HG03159 (cell line): ENCODE measurements around the gene CAPZB.
A peak's percentile ranks its signal among the peaks of the same experiment; 100 is the strongest.

Experiments
- ATAC-seq: cut with Tn5 transposase; IDR thresholded peaks from one replicate; pipeline ENCODE4 v1.9.1; 2021; ENCODE audit warnings: mild to moderate bottlenecking, moderate library complexity; ENCODE audit not compliant: unreplicated experiment

CAPZB gene

GRCh38 chr1:19409477-19410341, 75.6 kb downstream of the CAPZB start:
- ATAC-seq, result no peak

GRCh38 chr1:19407494-19408096, 77.7 kb downstream of the CAPZB start:
- no peak for ATAC-seq

GRCh38 chr1:19406680-19407079, 78.7 kb downstream of the CAPZB start:
- no peak for ATAC-seq

- ATAC-seq, result no peak
Measured at GRCh38 chr1:19405761-19406487, 79.4 kb downstream of the CAPZB start.

- ATAC-seq, result no peak
Measured at GRCh38 chr1:19405195-19405760, 80.1 kb downstream of the CAPZB start.

- ATAC-seq, result no peak
Measured at GRCh38 chr1:19404748-19405147, 80.6 kb downstream of the CAPZB start.

- no peak for ATAC-seq
Measured at GRCh38 chr1:19403256-19403655, 82.1 kb downstream of the CAPZB start.

- ATAC-seq, result no peak
Measured at GRCh38 chr1:19402031-19402813, 83.1 kb downstream of the CAPZB start.

- ATAC-seq, result no peak
Measured at GRCh38 chr1:19401535-19401889, 83.8 kb downstream of the CAPZB start.

- no peak for ATAC-seq
Measured at GRCh38 chr1:19400875-19401534, 84.3 kb downstream of the CAPZB start.

GRCh38 chr1:19400192-19400611, 85.1 kb downstream of the CAPZB start:
- no peak for ATAC-seq

- ATAC-seq, result no peak
Measured at GRCh38 chr1:19398309-19398760, 87.0 kb downstream of the CAPZB start.

GRCh38 chr1:19397217-19397945, 88.0 kb downstream of the CAPZB start:
- ATAC-seq, result no peak

- ATAC-seq, result no peak
Measured at GRCh38 chr1:19396280-19396679, 89.1 kb downstream of the CAPZB start.

- ATAC-seq, result no peak
Measured at GRCh38 chr1:19395678-19396192, 89.6 kb downstream of the CAPZB start.

- no peak for ATAC-seq
Measured at GRCh38 chr1:19393046-19393445, 92.3 kb downstream of the CAPZB start.

GRCh38 chr1:19392221-19392620, 93.1 kb downstream of the CAPZB start:
- ATAC-seq, result no peak

- no peak for ATAC-seq
Measured at GRCh38 chr1:19391596-19391981, 93.8 kb downstream of the CAPZB start.

- peak; percentile 68 for ATAC-seq
Measured at GRCh38 chr1:19390901-19391595, 94.3 kb downstream of the CAPZB start.
